ENCODE results near the gene P2RX6.

- TF ChIP-seq CTCF (IDR thresholded peaks at IDR 0.05) (no peak), POLR2A (IDR thresholded peaks at IDR 0.05) (no peak)
Observed at GRCh38 chr22:21012446-21013407, 2.2 kb upstream of the P2RX6 start.

All from right lobe of liver (tissue), 4 donors.